Measurements from ENCODE around the gene HELZ. TPM values are rescaled to one million over a fixed set of nuclear protein-coding genes. Genes with fewer than 3 reads are reported as not detected.

HELZ gene
- total RNA-seq, 4 donors from 2014 or later = 24.4 to 42.4 (median 26.3) TPM

DNA sequence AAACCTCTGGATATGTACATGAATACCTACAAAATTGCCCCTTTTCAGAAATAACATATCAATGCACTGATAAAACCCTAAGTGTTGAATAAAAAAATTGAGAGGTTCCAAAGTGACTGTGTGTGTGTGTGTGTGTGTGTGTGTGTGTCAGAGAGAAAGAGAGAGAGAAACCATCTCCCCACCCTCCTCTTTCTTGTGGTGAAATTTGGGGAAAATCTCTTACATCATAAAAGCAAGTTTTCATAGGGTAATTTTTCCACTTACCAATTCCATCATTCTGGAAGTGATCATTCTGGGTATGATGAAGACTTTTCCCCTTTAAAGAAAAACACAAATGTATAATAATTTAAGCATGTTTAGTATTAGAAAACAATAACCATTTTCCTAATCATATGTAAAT, 121.3 kb downstream of the HELZ start:
- no peak overlapping the region for H3K4me3 ChIP-seq (ENCODE audit: low read depth, poor library complexity, severe bottlenecking)
- intact Hi-C loops (cut with DNase I; ENCODE audit: low total_unique reads) = no loop called here
- no peak for DNase-seq (ENCODE audit: low spot score in 2 of 2)
- TF ChIP-seq, protein P1, sequence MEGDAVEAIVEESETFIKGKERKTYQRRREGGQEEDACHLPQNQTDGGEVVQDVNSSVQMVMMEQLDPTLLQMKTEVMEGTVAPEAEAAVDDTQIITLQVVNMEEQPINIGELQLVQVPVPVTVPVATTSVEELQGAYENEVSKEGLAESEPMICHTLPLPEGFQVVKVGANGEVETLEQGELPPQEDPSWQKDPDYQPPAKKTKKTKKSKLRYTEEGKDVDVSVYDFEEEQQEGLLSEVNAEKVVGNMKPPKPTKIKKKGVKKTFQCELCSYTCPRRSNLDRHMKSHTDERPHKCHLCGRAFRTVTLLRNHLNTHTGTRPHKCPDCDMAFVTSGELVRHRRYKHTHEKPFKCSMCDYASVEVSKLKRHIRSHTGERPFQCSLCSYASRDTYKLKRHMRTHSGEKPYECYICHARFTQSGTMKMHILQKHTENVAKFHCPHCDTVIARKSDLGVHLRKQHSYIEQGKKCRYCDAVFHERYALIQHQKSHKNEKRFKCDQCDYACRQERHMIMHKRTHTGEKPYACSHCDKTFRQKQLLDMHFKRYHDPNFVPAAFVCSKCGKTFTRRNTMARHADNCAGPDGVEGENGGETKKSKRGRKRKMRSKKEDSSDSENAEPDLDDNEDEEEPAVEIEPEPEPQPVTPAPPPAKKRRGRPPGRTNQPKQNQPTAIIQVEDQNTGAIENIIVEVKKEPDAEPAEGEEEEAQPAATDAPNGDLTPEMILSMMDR (IDR thresholded peaks at IDR 0.05) = no peak
- TF ChIP-seq POLR2A (IDR thresholded peaks at IDR 0.05) = no peak

DNA sequence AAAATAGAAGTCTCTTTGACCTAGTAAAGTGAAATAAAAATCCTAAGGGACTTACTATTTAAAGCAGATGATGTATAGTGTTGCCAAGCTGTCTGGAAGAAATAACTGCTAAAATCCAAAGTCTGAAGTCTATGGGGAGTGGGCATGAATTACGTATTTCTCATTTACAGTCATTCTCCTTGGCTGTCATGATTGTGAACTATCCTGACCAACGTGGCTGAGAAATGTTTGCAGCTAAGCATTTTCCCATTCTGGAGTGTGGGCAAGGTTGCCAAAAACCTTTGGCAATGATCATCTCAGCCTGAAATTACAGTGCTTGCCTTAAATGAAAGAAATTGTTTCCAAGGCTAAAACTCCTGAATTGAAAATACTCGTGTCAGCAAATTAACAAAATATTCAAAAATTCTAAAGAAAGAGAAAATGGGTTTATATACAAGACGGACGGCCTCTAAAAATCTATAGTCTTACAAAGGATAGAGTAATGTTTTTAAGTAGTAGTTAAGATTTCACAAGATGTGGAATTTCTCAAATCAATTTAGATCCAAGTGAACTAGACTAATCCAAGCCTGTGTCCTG, 123.6 kb downstream of the HELZ start:
- TF ChIP-seq POLR2A (IDR thresholded peaks at IDR 0.05) = no peak
- TF ChIP-seq, protein P1 (IDR thresholded peaks at IDR 0.05) = no peak
- 48 to 67% methylated on average over 5 of the region's 5 CpGs for WGBS, 2 donors
- no peak overlapping the region for H3K4me3 ChIP-seq (ENCODE audit: low read depth, poor library complexity, severe bottlenecking)
- intact Hi-C loops (cut with DNase I; ENCODE audit: low total_unique reads) = no loop called here
- no peak for DNase-seq (ENCODE audit: low spot score in 2 of 2)

DNA sequence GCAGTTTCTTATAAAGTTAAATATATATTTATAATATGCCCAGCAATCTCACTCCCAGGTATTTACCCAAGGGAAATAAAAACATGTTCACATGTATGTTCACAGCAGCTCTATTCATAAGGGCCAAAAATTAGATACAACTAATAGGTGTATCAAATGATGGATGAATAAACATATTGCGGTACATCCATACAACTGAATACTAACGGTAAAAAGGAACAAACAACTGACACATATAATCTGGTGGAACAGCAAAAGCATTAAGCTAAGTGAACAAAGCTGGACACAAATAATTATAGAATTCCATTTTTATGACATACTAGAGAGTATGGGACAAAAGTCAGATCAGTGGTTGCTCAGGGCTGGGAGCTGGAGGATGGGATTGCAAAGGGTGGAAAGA, 125.9 kb downstream of the HELZ start:
- TF ChIP-seq, protein P1 (IDR thresholded peaks at IDR 0.05) = no peak
- TF ChIP-seq POLR2A (IDR thresholded peaks at IDR 0.05) = no peak
- no peak for DNase-seq (ENCODE audit: low spot score in 2 of 2)
- 99% methylated on average over 2 of the region's 2 CpGs for WGBS, 2 donors
- intact Hi-C loops (cut with DNase I; ENCODE audit: low total_unique reads) = no loop called here
- no peak overlapping the region for H3K4me3 ChIP-seq (ENCODE audit: low read depth, poor library complexity, severe bottlenecking)

DNA sequence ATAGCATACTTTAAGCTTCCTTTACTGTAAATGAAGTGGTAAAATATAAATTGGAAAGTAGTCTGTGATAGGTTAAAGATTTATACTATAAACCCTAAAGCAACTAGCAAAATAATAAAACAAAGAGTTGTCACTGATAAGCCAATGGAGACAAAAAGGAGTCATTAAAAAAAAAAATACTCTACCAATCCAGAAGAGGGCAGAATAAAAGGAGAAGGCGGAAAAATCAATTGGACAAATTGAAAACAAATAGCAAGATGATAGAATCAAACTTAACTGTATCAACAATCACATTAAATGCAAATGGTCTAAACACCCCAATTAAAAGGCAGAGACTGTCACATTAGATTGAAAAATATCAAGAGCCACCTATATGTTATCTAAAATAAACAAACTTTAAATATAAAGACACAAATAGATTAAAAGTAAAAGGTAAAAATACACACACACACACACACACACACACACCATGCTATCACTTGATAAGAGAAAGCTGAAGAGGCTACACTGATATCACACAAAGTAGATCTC, 128.9 kb downstream of the HELZ start:
- 93% methylated on average over 1 of the region's 1 CpG for WGBS, 2 donors
- H3K4me3 ChIP-seq (ENCODE audit: low read depth, poor library complexity, severe bottlenecking) = no peak overlapping the region
- intact Hi-C loops (cut with DNase I; ENCODE audit: low total_unique reads) = no loop called here
- DNase-seq (ENCODE audit: low spot score in 2 of 2) = no peak
- TF ChIP-seq POLR2A (IDR thresholded peaks at IDR 0.05) = no peak
- TF ChIP-seq, protein P1 (IDR thresholded peaks at IDR 0.05) = no peak

DNA sequence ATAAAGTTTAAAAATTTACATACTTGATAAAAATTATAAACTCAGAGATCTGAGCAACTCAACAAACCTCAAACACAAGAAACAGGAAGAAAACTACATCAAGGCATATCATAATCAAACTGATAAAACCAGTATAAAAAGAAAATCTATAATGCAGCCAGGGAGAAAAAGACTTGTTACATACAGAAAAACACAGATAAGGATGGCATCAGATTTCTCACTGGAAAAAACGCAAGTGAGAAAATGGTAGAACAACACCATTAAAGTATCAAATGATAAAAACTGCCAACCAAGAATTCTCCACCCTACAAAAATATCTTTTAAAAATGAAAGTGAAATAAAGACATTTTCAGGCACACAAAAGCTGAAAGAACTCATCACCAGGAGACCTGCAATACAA, 129.6 kb downstream of the HELZ start:
- 91 to 100% methylated on average over 1 of the region's 1 CpG for WGBS, 2 donors
- TF ChIP-seq POLR2A (IDR thresholded peaks at IDR 0.05) = no peak
- TF ChIP-seq, protein P1 (IDR thresholded peaks at IDR 0.05) = no peak
- no peak for DNase-seq (ENCODE audit: low spot score in 2 of 2)
- intact Hi-C loops (cut with DNase I; ENCODE audit: low total_unique reads) = no loop called here
- H3K4me3 ChIP-seq (ENCODE audit: low read depth, poor library complexity, severe bottlenecking) = no peak overlapping the region

DNA sequence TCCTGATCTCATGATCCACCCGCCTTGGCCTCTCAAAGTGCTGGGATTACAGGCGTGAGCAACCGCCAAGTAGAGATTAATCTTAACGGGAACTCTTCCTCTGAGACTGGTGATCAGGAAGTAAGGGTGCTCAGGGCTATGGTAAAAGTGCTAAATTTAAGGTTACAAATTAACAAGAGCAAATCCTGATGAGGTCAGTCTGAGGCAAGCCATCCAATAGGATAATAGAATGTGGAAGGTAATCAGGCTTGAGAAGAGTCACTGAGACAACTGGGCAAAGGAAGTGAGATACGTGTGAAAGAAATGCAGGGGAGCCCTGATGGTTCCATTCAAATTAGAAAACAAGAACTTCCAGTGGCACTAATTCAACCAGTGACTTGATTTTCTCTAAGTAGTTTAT, 131.5 kb downstream of the HELZ start:
- H3K4me3 ChIP-seq (ENCODE audit: low read depth, poor library complexity, severe bottlenecking) = no peak overlapping the region
- intact Hi-C loops (cut with DNase I; ENCODE audit: low total_unique reads) = no loop called here
- TF ChIP-seq, protein P1 (IDR thresholded peaks at IDR 0.05) = no peak
- WGBS, 2 donors = 95 to 98% methylated on average over 5 of the region's 5 CpGs
- no peak for DNase-seq (ENCODE audit: low spot score in 2 of 2)

Data from lower leg skin (tissue), 4 donors.